H54 (cell line): ENCODE data around the gene ISG15.
"Not testable (repeated sequence)": the region's sequence is repeated elsewhere in the genome, so short reads cannot be mapped to it uniquely, and the experiment has no call there.

Experiments used
- DNase-seq: peaks from one replicate; pipeline ENCODE4 v3.0.0; 2011; ENCODE audit warnings: low spot score, mixed read lengths; ENCODE audit not compliant: insufficient read length
- FAIRE-seq: peaks from 3 replicates; lab custom pipeline; 2011; peaks lifted over from hg19 to GRCh38; lab: Jason Lieb, UNC
- POLR2A ChIP-seq: IDR thresholded peaks from 2 replicates; pipeline ENCODE4 v1.6.1; 2011; ENCODE audit warnings: low read depth, mild to moderate bottlenecking, low read length

The ISG15 gene

DNA sequence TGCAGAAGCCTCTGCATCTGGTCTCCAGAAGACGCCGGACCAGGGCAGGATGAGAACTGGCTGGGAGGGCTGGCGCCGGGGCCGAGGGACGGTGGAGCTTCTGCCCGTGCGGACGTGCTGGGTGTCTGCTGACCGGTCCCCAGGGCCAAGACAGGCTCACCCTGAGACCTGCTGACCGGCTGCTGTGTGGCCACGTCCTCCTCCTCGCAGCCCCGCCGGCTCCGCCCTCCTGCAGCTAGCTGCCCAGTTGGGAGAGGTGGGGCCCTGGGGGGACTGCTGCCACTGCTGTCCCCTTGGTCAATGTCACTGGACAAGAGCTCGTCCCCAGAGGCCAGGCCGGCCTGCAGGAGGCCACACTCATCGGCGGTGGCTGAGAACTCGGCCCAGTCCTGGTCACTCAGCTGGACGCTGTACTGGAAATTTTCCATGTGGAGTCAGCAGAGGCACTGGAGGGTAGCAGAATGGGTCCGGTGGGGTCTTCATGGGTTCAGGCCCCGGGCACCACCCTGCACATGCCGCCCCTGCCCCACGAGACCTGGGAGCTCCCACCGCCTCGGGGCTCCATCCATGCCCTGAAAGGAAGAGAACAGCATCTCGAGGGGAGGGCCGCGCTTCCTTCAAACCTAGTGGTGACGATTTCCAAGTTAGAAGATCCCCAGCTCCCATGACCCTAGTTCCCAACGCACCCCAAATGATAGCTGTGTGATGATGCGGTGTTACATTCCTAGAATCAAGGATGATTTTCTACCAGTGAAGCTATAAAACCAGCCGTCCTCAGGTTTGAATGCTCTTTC is 32.5 kb upstream of the ISG15 start:
- no peak for TF ChIP-seq POLR2A
- DNase-seq, result no peak
- FAIRE-seq, result no peak

DNA sequence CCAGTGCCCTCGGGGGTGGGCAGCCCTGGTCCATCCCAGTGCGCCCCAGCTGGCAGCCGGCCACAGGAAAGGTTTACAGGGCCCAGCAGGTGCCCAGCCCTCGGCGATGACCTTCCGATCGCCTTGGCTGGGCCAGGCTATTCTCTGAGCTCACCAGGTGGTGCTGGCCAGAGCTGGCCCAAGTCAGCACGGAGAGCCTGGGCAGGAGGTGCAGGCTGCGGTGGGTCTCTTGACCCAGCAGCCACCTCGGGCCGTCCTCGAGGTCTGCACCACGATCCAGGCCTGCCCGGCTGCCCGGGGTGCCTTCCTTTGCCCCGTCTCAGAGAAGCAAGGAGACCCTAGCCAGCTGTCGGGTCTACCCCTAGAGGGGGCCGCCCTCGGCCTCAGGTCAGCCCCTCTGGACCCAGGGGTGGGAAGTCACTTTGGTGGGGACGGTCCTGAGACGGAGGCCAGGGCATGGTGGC is 31.8 kb upstream of the ISG15 start:
- FAIRE-seq (no peak), DNase-seq (no peak)
- no peak for TF ChIP-seq POLR2A

DNA sequence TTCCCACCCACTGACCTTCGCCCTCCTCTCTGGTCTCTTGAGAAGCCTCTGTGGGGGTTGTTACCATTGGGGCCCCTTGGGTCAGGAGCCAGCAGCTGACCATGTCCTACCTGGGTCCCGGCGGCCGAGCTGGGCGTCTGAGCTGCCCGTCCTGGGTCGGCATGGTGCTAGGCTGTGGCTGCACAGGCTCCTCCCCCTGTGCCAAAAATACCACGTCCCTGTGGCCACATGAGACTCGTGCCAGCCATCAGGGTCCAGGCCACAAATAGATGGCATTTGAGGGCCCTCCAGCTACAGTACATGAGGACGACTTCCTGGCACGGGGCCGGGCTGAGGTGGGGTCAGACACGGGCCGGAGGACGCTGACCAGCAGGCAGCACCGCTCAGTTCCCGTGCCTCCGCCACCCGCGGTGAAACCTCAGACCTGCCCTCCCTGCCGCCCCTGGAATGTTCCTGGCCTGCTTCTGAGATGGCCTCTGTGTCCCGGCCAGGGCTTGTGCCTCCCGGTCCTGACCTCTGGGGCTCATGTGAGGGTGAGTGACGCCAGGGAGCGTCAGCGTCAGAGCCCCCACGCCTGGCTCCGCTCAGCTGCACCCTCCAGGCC is 31.2 kb upstream of the ISG15 start, which contains the start of gene PERM1:
Gene PERM1 (minus strand): TSS at position 139 of the 604 bp plus-strand sequence. CDS start 1,064 bp downstream, outside the sequence.
- no peak for TF ChIP-seq POLR2A
- no peak for DNase-seq
- FAIRE-seq, result no peak

DNA sequence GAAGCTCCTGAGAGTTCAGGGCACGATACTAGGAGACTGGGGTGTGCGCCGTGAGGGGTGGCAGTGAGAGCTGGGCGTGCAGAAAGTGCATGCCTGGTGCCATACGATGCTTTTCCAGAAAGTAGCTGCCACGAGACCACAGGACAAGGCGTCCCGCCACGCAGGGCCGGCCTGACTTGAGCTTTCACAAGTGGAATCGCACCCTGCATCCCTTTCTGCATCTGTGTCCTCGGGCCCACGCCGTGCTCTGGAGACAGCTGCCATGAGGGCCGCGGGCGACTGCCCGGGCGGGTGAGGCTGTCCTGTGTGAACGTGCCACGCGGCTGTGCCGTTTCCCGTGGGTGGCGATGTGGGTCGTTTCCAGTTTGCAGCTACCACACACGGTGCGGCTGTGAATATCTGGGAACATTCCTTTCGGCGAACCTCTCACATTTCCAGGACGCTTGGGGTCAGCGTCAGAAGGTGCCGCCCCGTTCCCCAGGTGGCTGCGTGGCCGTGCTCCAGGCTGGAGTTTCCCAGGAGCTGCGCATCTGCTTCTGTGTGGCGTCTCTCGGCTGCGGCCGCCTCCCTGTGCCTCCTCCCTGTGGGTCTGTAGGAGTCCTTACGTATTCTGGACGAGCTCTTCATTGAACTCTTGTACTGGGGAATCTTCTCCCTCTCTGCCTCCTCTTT is 30.4 kb upstream of the ISG15 start:
- FAIRE-seq (no peak), DNase-seq (no peak)
- TF ChIP-seq POLR2A, result no peak

DNA sequence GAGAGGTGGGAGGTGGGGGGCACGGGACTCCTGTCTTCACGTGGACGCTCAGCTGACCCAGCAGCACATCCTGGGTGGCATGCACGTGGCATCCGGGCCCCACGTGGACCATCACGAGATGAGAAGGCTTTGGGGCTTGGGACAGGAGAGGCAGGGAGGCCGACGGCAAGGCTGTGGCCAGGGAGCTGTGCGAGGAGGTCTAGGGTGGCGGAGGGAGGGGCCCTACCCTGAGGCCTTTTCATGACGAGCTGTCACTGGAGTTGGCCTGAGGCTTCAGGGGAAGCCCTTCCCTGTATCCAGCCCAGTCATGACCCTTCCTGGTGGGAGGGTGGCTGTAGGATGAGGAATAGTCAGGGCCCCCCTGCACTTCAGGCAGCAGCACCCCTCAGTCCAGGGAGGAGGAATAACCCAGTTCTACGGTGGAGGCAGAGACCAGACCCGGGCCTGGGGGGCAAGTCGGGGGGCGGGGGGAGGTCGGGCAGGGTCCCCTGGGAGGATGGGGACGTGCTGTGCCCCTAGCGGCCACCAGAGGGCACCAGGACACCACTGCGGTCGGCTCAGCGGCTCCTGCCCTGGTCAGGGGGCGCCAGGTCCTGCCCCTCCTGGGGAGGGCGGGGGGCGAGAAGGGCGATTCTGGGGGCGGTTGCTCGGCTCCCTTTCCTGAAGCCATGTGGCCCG is 29.4 kb upstream of the ISG15 start:
- no peak for TF ChIP-seq POLR2A
- FAIRE-seq (no peak), DNase-seq (no peak)

DNA sequence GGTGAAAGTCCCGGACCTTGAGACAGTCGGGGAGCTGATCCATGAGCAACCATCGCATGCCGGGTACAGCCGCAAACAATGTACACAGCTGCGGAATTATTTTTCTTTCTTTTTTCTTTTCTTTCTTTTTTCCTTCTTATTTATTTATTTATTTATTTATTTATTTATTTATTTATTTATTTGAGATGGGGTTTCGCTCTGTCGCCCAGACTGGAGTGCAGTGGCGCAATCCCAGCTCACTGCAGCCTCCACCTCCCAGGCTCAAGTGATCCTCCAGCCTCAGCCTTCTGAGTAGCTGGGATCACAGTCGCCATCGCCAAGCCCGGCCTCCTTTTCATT is 28.9 kb upstream of the ISG15 start:
- no peak for FAIRE-seq
- TF ChIP-seq POLR2A, result no peak
- DNase-seq, result no peak

DNA sequence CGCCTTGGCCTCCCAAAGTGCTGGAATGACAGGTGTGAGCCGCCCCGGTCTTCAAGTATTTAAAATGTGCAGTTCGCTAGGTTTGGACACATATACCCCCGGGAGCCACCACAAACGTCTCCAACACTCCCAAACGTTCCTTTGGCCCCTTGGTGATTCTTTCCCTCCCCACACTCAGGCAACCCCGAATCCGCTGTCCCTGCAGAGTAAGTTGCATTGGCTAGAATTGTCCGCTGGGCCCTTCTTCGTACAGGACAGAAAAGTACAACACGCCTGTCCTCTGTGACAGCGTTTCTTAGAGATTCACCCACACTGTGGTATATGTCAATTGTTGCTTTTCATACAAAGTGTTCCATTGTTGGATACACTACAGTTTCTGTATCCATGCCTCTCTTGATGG is 28.2 kb upstream of the ISG15 start:
- no peak for TF ChIP-seq POLR2A
- DNase-seq, result no peak
- FAIRE-seq, result no peak

DNA sequence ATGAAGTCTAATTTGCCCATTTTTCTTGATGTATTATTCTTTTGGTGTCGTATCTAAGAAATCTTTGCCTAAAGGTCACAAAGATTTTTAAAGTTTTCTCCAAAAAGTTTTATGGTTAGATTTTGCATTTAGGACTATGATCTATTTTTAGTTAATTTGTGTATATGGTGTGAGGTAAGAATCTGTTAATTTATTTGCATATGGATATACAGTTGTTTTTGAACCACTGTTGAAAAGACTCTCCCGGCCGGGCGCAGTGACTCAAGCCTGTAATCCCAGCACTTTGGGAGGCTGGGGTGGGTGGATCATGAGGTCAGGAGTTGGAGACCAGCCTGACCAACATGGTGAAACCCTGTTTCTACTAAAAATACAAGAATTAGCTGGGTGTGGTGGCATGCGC is 25.2 kb upstream of the ISG15 start:
- not testable (repeated sequence) for DNase-seq, FAIRE-seq

DNA sequence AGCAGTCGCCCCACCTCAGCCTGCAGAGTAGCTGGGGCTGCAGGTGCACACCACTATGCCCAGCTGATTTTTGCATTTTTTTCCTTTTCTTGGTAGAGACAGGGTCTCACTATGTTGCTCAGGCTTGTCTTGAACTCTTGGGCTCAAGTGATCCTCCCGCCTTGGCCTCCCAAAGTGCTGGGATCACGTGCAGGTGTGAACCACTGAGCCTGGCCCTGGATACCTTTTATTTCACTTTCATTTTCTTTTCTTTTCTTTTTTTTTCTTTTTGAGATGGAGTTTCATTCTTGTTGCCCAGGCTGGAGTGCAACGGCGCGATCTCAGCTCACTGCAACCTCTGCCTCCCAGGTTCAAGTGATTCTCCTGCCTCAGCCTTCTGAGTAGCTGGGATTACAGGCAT is 22.0 kb upstream of the ISG15 start:
- FAIRE-seq, DNase-seq: not testable (repeated sequence)

DNA sequence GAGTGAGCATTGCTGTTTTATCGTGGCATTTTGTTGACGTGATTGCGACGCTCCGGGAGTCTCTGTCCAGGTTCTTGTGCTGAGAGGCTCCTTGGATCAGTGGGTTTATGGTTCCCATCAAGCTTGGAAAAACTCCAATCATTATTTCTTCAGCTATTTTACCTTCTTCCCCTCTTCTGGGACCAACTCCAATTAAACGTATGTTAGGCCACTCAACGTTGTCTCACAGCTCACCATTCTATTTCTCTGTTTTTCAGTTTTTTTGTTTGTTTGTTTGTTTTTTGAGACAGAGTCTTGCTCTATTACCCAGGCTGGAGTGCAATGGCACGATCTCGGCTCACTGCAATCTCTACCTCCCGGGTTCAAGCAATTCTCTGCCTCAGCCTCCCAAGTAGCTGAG is 21.4 kb upstream of the ISG15 start:
- no peak for FAIRE-seq
- no peak for TF ChIP-seq POLR2A
- no peak for DNase-seq

DNA sequence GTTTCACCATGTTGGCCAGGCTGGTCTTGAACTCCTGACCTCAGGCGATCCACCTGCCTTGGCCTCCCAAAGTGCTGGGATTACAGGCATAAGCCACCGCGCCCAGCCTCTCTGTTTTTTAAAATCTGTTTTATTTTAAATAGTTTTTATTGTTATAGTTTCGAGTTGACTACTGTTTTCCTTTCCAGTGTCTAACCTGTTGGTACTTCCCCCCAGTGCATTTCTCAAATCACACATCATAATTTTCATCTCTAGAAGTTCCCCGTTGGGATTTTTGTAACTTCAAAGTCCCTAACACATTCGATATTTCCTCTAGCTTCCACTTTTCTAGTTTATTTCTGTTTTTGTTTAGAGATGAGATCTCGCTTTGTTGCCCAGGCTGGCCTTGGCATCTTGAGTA is 20.9 kb upstream of the ISG15 start:
- FAIRE-seq (no peak), DNase-seq (no peak)
- TF ChIP-seq POLR2A, result no peak

DNA sequence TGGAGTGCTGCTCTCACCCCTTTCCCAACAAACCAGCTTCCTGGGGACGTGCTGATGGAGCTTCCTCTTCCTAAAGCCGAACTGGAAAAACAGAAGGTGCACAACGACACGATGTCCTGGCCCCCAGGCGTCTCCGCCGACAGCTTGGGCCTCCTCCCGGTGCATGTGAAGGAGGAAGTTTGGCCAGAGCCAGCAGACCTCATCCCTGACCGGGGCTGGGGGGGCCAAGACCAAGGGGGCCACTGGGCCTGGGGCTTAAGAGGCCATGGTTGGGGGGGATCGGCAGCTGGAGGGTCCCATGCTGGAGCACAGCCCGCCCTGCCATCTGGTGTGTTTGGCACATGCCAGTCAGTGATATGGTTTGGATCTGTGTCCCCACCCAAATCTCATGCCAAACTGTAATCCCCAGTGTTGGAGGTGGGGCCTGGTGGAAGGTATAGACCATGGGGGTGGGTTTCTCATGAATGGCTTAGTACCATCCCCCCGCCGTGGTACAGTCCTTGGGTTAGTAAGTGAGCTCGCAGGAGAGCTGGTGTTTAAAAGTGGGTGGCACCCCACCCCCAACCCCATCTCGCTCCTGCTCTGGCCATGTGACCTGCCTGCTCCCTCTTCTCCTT is 19.8 kb upstream of the ISG15 start:
- no peak for TF ChIP-seq POLR2A
- FAIRE-seq (no peak), DNase-seq (no peak)

DNA sequence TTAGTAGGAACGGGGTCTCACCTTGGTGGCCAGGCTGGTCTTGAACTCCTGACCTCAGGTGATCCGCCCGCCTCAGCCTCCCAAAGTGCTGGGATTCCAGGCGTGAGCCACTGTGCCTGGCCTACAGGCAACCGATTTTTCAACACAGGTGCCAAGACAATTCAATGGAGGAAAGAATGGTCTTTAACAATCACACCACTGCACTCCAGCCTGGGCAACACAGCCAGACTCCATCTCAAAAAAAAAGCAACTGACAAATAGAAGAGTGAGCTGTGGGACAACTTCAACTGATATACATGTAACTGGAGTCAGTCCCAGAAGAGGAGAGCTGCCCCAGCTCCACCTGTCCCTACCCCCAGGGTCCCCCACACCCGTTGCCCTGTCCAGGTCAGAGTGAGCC is 18.8 kb upstream of the ISG15 start:
- DNase-seq, FAIRE-seq: not testable (repeated sequence)
